ENCODE results near the gene RELB.

GRCh38 chr19:45021971-45022370 is 20.7 kb downstream of the RELB start:
- no peak for TF ChIP-seq CTCF (IDR thresholded peaks at IDR 0.05)
- TF ChIP-seq POLR2A (IDR thresholded peaks at IDR 0.05), result no peak
